WI38 (cell line): ENCODE measurements around the gene SMYD3.
A peak's percentile ranks its signal among the peaks of the same experiment; 100 is the strongest.

Experiments used
- H3K4me3 ChIP-seq: 2 replicates; pipeline ENCODE4 v1.5.1; 2011; ENCODE audit warnings: low read depth, mild to moderate bottlenecking, control low read depth, low read length
- TF ChIP-seq, protein P1 (sequence below): IDR thresholded peaks from 2 replicates; pipeline ENCODE4 v1.5.1; 2012; ENCODE audit warnings: low read depth, mild to moderate bottlenecking, control low read depth, low read length

Gene SMYD3

DNA sequence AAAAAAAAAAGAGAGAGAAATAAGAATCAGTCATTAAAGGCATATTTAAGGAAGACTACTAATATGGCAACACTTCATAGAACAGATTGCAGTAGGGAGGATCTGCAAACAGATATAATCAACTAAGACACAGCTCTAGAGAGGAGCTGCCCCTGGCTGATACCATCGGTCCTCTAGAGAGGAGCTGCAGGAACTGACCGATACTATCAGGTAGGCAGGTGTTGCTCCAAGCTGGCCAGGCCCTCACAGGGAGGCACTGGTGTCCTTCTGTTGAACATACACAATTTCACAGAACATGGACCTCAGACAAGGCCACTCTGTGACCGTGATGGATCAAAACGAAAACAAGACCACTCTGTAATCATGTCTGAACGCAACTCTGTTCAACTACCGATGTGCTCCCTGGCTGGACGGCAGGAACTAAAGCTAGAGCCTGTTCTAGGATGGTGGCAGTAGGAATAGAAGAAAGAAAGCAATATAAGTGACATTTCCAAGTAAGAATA, 15.5 kb downstream of the SMYD3 start:
- TF ChIP-seq, protein P1, sequence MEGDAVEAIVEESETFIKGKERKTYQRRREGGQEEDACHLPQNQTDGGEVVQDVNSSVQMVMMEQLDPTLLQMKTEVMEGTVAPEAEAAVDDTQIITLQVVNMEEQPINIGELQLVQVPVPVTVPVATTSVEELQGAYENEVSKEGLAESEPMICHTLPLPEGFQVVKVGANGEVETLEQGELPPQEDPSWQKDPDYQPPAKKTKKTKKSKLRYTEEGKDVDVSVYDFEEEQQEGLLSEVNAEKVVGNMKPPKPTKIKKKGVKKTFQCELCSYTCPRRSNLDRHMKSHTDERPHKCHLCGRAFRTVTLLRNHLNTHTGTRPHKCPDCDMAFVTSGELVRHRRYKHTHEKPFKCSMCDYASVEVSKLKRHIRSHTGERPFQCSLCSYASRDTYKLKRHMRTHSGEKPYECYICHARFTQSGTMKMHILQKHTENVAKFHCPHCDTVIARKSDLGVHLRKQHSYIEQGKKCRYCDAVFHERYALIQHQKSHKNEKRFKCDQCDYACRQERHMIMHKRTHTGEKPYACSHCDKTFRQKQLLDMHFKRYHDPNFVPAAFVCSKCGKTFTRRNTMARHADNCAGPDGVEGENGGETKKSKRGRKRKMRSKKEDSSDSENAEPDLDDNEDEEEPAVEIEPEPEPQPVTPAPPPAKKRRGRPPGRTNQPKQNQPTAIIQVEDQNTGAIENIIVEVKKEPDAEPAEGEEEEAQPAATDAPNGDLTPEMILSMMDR, result no peak
- H3K4me3 ChIP-seq, result no peak overlapping the region

DNA sequence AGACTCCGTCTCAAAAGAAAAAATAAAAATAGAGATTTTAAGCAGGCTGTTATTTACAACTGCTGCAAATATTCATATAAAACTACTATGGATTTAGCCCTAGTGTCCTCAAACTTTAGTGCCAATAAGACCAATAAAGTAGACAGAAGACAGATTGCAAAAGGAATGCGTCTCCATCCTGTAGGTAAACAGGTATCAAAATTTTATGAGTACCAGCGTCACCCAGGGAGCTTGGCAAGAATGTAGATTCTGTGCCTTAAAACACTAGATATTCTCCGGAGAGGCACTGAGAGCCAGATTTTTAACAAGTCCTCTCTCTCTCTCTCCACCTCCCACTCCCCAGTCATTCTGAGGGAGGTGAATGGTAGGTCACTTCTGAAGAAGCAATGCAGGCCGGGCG, 18.4 kb downstream of the SMYD3 start:
- TF ChIP-seq, protein P1, result no peak
- no peak overlapping the region for H3K4me3 ChIP-seq

DNA sequence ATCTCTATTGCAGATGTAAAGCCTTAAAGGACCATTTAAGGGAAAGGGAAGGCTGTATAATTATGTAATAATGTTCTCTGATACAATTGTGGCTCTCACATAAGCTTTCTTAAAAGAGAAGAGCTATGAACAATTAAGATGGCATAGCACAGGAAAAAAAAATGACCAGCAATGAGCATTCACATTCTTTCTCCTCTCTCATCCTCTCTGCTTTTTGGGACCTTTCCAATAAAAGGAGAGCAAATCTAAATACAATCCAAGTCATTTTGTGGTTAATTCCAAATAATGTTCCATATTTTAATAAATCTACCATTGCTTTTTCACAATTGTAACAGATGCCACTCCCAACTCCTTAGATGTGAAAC, 23.5 kb downstream of the SMYD3 start:
- TF ChIP-seq, protein P1, result no peak
- H3K4me3 ChIP-seq, result peak overlapping the region; percentile 25; the same call in 1 of the 2 replicates

DNA sequence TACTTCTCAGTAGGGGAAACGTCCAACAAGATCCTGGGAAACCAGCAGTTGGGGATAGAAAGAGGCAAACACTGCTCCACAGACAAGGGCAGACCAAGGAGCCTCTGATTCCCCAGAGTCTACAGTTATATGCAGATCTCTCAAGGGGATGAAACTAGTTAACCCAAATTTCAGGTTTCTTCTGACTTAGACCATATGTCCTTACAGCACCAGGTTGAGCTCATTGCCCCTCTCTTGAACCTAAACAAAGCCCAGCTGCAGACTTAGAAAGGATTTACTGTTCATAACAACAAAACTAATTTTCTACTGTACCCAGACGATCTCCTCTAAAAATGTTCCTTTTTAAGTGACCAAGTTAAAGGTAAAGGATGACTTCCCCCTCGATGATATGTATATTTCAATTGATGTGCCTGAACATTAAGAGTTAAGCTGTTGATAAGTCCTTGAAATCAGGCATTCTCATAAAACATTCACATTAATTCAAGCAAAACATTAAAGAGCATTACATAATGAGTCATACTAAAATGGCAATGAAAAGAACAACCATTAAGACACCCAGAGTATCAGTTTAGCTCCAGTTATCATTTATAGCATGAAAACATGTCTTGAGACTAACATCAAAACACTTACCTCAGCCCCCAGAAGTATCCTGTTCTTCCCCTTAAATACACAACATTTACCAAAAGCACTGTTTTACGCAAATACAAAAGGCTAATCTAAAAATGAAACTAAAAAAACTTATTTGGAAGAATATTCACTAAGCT, 24.1 kb downstream of the SMYD3 start:
- peak overlapping the region; percentile 25 for H3K4me3 ChIP-seq
- TF ChIP-seq, protein P1, result no peak

DNA sequence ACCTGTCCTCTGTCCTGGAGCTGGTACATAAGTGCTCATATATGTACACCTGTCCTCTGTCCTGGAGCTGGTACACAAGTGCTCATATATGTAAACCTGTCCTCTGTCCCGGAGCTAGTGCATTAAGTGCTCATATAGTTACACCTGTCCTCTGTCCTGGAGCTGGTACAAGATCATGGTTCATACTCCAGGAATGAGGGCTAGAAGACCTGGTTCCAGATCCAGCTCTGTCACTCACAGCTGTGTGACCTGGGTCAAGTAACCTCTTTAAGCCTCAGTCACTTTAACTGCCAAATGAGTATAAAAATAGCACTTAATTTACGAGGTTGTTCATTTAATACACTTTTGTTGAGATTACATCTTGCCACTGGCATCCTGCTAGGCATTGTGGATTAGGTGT, 28.0 kb downstream of the SMYD3 start:
- H3K4me3 ChIP-seq, result no peak overlapping the region
- TF ChIP-seq, protein P1, result no peak

DNA sequence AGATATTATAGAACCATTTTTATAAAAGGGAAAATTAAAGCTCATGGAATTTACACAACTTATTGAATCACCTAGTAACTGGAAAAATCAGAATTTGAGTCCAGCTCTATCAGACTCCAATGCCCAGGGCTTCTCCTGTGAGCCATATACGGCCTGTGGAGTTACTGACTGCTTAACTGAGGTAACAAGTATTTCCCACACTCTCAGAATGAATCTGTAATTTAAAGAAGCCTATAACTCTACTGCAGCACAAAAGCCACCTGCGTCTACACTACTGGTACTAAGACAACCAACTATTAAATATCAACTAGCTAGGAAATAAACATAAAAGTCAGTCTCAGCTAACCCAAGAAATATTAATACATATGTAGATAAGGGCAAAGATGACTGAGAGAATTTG, 29.4 kb downstream of the SMYD3 start:
- TF ChIP-seq, protein P1, result no peak

DNA sequence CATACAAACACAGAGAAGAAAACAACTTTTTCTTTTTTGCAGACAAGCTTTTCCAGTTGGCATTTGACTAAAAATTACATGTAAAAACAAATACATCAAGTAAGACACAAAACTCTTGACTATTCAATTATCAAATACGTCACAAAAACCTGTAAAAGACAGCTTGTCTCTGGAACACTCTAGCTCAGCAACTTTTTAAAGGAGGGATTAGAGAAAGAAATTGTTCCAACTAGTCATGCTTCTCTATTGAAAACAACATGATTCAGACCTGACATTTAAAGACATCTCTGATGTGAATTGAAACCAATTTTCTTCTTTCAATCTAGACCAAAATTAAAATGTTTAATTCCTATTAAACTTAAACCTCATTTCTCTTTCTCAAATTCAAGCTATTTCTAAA, 30.3 kb downstream of the SMYD3 start:
- TF ChIP-seq, protein P1, result no peak
- H3K4me3 ChIP-seq, result no peak overlapping the region

More for the DNA sequence above, 29.4 kb downstream of the SMYD3 start:
- H3K4me3 ChIP-seq, result no peak overlapping the region
